SKM-1 (cell line): Measurements from ENCODE around the gene C2orf15.
"Not testable (repeated sequence)": the region's sequence is repeated elsewhere in the genome, so short reads cannot be mapped to it uniquely, and the experiment has no call there.

Experiments used
- DNase-seq: peaks from one replicate; lab custom pipeline; 2025; ENCODE audit not compliant: unreplicated experiment; lab: John Stamatoyannopoulos, UW

C2orf15 gene

DNA sequence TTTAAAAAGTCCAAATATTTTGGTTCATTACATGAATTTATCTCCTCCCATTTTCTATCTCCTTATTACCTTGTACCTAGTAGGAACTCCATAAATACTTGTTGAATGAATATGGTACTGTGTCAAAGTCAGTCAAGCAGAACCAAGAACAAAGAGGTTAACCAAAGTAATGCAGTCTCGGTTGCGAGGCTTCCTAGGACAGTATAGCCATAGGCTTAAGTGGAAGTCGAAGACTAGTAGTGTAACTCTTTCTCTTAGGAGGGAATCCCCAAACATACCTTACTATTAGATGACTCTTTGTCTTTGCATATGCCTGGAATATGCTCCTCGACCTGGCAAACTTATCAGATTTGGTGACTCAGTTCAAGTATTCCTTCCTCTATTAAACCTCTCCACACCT lies 18.1 kb downstream of the C2orf15 start:
- DNase-seq: no peak

- no peak for DNase-seq
Measured at GRCh38 chr2:99166218-99166617, 24.7 kb downstream of the C2orf15 start.

- DNase-seq: no peak
Measured at GRCh38 chr2:99169534-99169933, 28.0 kb downstream of the C2orf15 start.

GRCh38 chr2:99171377-99172140 lies 30.1 kb downstream of the C2orf15 start:
- DNase-seq: no peak

- peak; percentile 91 for DNase-seq
Measured at GRCh38 chr2:99180755-99181623, 39.5 kb downstream of the C2orf15 start, which contains the start of the genes MITD1 and MRPL30. TSS of gene MITD1 (minus strand) at chr2:99181058. CDS start at chr2:99180981, 77 bp downstream. TSS of gene MRPL30 (plus strand) at chr2:99181184. CDS start at chr2:99186204, 5,020 bp downstream.

DNA sequence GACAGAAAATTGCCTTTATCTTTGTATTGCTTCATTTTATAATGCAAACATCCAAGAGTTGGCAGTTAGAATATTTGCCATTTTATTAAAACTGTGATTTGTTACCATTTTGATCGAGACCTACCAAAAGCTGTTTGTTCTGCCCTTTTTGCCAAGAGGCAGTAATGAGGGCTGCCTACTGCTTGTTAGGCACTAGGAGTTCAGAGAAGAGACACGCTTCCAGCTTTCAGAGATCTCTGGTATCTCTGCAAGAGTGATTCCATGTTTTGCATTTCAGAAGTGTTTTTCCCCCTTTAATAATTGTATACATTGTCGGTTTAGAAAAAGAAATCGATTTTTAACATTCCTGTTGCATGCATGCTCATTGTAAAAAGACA lies 40.1 kb downstream of the C2orf15 start:
- no peak for DNase-seq

DNA sequence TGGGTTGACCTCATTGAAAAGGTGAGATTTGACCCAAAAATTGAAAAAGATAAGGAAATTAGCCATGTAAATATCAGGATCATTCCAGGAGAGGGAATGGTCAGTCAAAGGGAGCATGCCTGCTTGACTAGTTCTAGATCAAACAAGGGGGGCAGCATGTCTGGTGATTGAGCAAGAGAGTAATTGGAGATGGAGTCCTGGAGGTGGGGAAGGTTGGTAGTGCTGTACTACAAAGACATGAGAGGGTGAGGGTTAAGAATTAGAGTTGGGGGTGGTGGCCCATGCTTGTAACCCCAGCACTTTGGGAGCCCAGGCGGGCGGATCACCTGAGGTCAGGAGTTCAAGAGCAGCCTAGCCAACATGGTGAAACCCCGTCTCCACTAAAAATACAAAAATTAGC lies 41.5 kb downstream of the C2orf15 start:
- no peak for DNase-seq

DNA sequence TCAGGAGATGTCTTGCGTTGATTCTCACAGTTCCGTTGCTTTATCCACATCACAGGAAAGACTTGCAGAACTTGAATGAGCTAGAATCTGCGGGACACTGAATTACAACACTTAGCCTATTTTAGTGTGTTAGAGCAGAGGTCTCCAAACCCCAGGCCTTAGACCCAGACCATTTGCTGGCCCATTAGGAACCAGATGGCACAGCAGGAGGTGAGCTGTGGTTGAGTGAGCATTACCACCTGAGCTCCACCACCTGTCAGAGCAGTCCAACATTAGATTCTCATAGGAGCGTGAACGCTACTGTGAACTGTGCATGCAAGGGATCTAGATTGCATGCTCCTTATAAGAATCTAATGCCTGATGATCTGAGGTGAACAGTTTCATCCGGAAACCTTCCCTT lies 43.3 kb downstream of the C2orf15 start:
- no peak for DNase-seq

- DNase-seq: no peak
Measured at GRCh38 chr2:99187011-99187410, 45.5 kb downstream of the C2orf15 start.

- no peak for DNase-seq
Measured at GRCh38 chr2:99188357-99188756, 46.9 kb downstream of the C2orf15 start.

- DNase-seq: no peak
Measured at GRCh38 chr2:99190548-99190947, 49.0 kb downstream of the C2orf15 start.

- not testable (repeated sequence) for DNase-seq
Measured at GRCh38 chr2:99192364-99192763, 50.9 kb downstream of the C2orf15 start.

- DNase-seq: no peak
Measured at GRCh38 chr2:99198103-99198841, 56.8 kb downstream of the C2orf15 start.

DNA sequence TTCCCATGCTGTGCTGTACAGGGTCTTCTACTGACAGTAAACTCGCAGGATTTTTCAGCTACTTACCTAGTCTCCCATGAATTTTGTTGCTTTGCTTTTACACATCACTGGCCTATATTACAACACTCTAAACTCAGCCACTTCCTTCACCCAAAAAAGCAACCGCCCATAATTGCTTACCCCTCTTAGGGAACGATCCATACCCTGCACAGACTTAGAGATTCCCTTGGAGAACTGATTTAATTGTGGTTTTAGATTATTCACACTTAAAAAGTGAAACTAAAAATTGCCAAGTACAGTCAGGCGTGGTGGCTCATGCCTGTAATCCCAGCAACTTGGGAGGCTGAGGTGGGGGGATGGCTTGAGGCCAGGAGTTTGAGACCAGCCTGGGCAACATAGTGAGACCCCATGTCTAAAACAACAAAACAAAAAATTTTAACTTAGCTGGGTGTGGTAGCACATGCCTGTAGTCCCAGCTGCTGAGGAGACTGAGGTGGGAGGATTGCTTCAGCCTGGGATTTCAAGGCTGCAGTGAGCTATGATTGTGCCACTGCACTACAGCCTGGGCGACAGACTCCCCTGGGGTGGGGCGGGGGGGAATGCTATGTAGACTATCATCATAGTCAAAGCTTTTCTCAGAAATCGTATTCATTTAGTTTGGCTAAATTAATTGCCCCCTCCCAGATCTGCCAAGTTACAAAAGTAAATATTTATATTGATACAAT lies 58.7 kb downstream of the C2orf15 start:
- DNase-seq: no peak
